MM.1S (cell line): ENCODE measurements around the gene FNDC5.

Experiments used
- CTCF ChIP-seq: fragments of 300-600 bp; sonication (generic); IDR thresholded peaks from 2 replicates; pipeline ENCODE4 v1.5.1; 2016; ENCODE audit warnings: antibody characterized with exemption, low read length, mixed read lengths
- EZH2 ChIP-seq: fragments of 300-600 bp; sonication (generic); optimal IDR thresholded peaks from 2 replicates; pipeline ENCODE3; 2017; ENCODE audit warnings: low read depth, mild to moderate bottlenecking, antibody characterized with exemption, low read length, mixed read lengths

DNA sequence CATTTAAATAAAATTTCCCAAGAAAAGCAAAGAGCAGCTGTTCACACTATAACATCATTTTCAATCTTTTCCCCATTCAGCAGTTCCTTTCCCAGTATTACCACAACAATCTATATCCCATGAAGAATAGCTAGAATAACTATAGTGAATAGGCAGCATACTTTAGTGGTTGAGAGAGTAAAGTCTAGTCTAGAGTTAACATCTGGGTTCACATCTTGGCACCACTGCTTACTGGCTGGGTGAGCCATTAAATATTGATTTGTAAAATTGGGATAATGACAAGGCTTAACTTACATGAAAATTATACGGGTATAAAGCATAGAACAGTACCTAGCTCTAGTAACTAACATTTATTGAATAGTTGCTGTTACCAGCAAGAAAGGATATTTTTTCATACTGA, 38.8 kb downstream of the FNDC5 start:
- TF ChIP-seq CTCF (no peak), EZH2 (no peak)
